ENCODE measurements around the gene THSD8. TPM values are rescaled to one million over a fixed set of nuclear protein-coding genes. Genes with fewer than 3 reads are reported as not detected.
A peak's percentile ranks its signal among the peaks of the same experiment; 100 is the strongest.

THSD8 gene
- total and polyA plus RNA-seq, 4 donors = 1.2 to 2.5 TPM; not detected in 2

DNA sequence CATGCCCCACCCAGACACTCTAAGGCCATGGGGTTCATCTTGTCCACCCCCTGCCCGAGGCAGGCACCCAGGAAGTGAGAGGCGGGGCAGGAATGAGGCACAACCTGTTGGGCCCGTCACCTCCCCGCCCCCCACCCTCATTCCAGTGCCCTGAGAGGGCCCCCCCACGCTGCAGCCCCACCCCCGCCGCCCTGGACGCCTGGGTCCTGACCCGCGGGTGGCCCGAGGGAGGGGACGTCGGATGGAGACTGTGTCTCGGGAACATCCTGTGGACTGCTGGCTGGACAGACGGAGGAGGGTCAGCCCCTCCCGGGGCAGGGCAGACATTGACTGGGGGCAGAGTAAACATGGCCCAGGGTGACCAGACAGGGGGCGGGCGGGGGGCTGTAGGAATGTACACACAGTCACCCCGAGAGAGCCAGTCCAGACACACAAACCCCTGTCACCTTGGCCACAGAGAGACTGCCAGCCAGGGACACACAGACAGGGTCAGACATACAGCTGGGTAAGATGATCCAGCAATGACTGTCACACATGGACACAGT, 17.9 kb upstream of the THSD8 start:
- WGBS, 2 donors = 9 to 10% methylated on average over 16 to 19 of the region's 19 CpGs
- intact Hi-C loops (cut with DNase I) = no loop called here
- Histone ChIP-seq H3K4me3 (ENCODE audit: low read length in 2 of 2) (no peak overlapping the region), H3K9me3 (ENCODE audit: control insufficient read depth, low read length) (no peaks in the 10 kb centered on the region), H3K36me3 (ENCODE audit: control insufficient read depth in 1 of 2, insufficient read depth in 2 of 2, low read length in 1 of 2) (no peaks in the 10 kb centered on the region), H3K27ac (ENCODE audit: low read depth in 1 of 2, low read length in 2 of 2) (peak overlapping the region; percentile 31 to 93), H3K4me1 (ENCODE audit: control insufficient read depth in 1 of 2, insufficient read depth in 2 of 2, low read length in 2 of 2) (no peaks in the 10 kb centered on the region), H3K27me3 (ENCODE audit: control insufficient read depth in 1 of 2, insufficient read depth in 2 of 2, low read length in 1 of 2) (no peaks in the 10 kb centered on the region)
- ATAC-seq (ENCODE audit: low FRiP score) = no peak
- peak; percentile 79 to 87 for DNase-seq

DNA sequence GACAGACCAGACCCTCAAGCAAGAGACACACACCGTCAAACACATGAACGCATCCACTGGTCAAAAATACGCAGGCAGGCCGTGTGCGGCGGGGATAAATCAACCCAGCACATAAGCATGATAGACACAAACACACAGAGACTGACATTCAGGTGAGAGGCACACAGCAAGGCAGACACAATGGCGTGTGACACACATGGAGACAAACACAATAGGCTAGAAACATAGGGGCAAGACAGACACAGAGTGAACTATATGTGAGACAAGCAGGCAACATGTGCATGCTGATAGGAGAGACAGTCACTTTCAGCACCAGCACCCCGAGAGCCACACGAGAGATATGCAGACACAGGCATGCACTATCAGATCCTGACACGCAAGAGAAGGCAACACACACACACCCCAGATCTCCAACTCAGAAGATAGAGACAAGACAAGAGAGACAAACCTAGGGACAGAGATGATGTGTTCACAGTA, 17.4 kb upstream of the THSD8 start:
- 53 to 57% methylated on average over 10 of the region's 10 CpGs for WGBS, 2 donors
- no peaks in the 10 kb centered on the region for H3K36me3 ChIP-seq (ENCODE audit: control insufficient read depth in 1 of 2, insufficient read depth in 2 of 2, low read length in 1 of 2)
- ATAC-seq (ENCODE audit: low FRiP score) = no peak
- no peaks in the 10 kb centered on the region for H3K4me1 ChIP-seq (ENCODE audit: control insufficient read depth in 1 of 2, insufficient read depth in 2 of 2, low read length in 2 of 2)
- H3K4me3 ChIP-seq (ENCODE audit: low read length in 2 of 2) = no peak overlapping the region
- intact Hi-C loops (cut with DNase I) = no loop called here
- H3K27me3 ChIP-seq (ENCODE audit: control insufficient read depth in 1 of 2, insufficient read depth in 2 of 2, low read length in 1 of 2) = no peaks in the 10 kb centered on the region
- no peak for DNase-seq
- no peaks in the 10 kb centered on the region for H3K9me3 ChIP-seq (ENCODE audit: control insufficient read depth, low read length)
- peak overlapping the region in 1 of 2 donors; percentile 93 for H3K27ac ChIP-seq (ENCODE audit: low read depth in 1 of 2, low read length in 2 of 2)

DNA sequence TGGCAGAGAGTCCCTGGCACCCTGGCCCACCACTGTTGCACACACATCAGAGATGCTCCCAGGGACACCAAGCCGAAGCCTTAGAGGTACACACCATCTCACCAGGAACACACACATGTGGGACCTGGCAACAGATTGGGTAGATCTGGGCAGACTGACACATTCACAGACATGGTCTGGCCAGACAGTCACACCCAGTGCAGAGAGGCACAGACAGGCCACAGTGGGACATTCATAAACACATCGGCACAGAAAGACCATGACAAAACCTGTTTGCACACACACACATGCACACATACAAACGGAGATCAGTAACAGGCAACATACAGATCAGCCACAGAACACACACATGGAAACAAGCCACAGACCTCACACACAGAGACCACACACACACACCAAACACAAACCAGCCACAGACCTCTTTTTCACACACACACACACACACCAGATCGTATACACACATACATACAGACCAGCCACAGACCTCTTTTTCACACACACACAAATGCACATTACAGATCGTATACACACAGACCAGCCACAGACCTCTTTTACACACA, 16.9 kb upstream of the THSD8 start:
- intact Hi-C loops (cut with DNase I) = no loop called here
- H3K4me3 ChIP-seq (ENCODE audit: low read length in 2 of 2) = no peak overlapping the region
- WGBS, 2 donors = 43 to 48% methylated on average over 5 of the region's 5 CpGs
- no peaks in the 10 kb centered on the region for H3K4me1 ChIP-seq (ENCODE audit: control insufficient read depth in 1 of 2, insufficient read depth in 2 of 2, low read length in 2 of 2)
- DNase-seq (no peak), ATAC-seq (ENCODE audit: low FRiP score) (no peak)
- H3K36me3 ChIP-seq (ENCODE audit: control insufficient read depth in 1 of 2, insufficient read depth in 2 of 2, low read length in 1 of 2) = no peaks in the 10 kb centered on the region
- no peaks in the 10 kb centered on the region for H3K9me3 ChIP-seq (ENCODE audit: control insufficient read depth, low read length)
- H3K27me3 ChIP-seq (ENCODE audit: control insufficient read depth in 1 of 2, insufficient read depth in 2 of 2, low read length in 1 of 2) = no peaks in the 10 kb centered on the region
- peak overlapping the region in 1 of 2 donors; percentile 93 for H3K27ac ChIP-seq (ENCODE audit: low read depth in 1 of 2, low read length in 2 of 2)

DNA sequence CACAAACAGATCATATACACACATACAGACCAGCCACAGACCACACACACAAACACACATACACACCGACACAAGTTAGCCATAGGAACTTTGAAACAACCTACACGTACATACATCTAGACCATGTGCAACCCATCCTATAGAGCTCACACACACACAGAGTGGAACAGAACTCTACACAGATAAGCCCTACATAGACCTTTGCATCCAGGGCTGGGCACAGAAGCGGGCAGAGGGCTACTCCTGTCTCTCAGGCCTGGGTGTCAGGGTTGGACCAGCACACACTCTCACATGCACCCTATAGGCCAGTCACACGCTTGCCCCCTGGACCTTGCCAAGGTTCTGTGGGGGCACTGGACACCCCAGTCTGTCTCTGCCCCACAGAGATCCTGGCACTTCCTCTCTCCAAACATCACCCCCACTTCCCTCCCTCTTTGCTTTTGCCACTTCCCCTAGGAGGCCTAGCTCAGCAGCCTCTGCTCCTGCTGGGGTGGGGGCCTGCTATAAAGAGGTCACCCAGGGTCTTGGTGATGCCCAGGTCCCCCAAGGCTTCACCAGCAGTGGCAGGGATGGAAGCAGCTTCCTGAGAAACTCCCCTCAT, 16.3 kb upstream of the THSD8 start:
- Histone ChIP-seq H3K4me3 (ENCODE audit: low read length in 2 of 2) (no peak overlapping the region), H3K36me3 (ENCODE audit: control insufficient read depth in 1 of 2, insufficient read depth in 2 of 2, low read length in 1 of 2) (no peaks in the 10 kb centered on the region), H3K4me1 (ENCODE audit: control insufficient read depth in 1 of 2, insufficient read depth in 2 of 2, low read length in 2 of 2) (no peaks in the 10 kb centered on the region), H3K9me3 (ENCODE audit: control insufficient read depth, low read length) (no peaks in the 10 kb centered on the region), H3K27ac (ENCODE audit: low read depth in 1 of 2, low read length in 2 of 2) (peak overlapping the region; percentile 78 to 93), H3K27me3 (ENCODE audit: control insufficient read depth in 1 of 2, insufficient read depth in 2 of 2, low read length in 1 of 2) (no peaks in the 10 kb centered on the region)
- intact Hi-C loops (cut with DNase I) = no loop called here
- DNase-seq = peak in 1 of 2 donors; percentile 73
- no peak for ATAC-seq (ENCODE audit: low FRiP score)
- WGBS, 2 donors = 59 to 67% methylated on average over 4 of the region's 4 CpGs

DNA sequence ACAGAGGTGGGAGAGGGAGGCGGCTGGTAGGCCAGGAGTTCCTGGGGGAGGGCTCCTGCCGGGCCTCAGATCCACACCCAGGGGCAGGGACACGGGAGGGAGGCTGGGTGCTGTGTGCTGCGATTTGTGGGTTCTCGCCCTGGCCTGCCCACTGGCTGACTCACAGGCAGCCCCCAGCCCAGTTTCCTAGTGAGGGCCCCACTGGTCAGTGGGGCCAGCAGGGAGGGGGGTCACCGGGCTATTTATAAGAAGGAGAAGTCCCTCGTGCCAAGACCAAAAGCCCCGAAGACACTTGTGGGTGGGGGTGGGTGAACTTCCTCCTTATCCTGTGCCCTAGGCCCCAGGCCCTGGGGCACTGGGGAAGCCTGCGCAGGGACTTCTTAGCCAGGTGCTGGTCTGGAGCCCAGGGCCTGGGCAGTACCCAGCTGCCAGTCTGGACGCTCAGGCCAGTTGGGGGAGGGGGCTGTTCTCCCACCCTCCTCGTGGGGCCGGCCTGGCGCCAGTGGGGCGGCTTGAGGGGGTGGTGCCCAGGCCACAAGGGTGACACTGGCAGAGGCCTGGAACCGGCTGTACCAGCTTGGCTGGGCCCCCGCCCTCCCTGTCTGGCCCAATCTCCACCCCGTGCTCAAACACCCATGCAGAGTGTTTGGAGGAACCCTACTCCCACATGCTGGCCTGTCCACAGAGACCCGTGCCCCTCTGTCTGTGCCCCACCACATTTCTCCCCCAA, 15.6 kb upstream of the THSD8 start:
- intact Hi-C loops (cut with DNase I) = no loop called here
- Histone ChIP-seq H3K9me3 (ENCODE audit: control insufficient read depth, low read length) (no peaks in the 10 kb centered on the region), H3K36me3 (ENCODE audit: control insufficient read depth in 1 of 2, insufficient read depth in 2 of 2, low read length in 1 of 2) (no peaks in the 10 kb centered on the region), H3K4me1 (ENCODE audit: control insufficient read depth in 1 of 2, insufficient read depth in 2 of 2, low read length in 2 of 2) (no peaks in the 10 kb centered on the region), H3K27ac (ENCODE audit: low read depth in 1 of 2, low read length in 2 of 2) (peak overlapping the region; percentile 78 to 93), H3K4me3 (ENCODE audit: low read length in 2 of 2) (no peak overlapping the region), H3K27me3 (ENCODE audit: control insufficient read depth in 1 of 2, insufficient read depth in 2 of 2, low read length in 1 of 2) (peaks cover 0 to under 1% of the 10 kb centered on the region in 2 donors)
- ATAC-seq (ENCODE audit: low FRiP score) (no peak), DNase-seq (peak; percentile 87 to 90)
- WGBS, 2 donors = 9 to 10% methylated on average over 16 to 18 of the region's 18 CpGs

DNA sequence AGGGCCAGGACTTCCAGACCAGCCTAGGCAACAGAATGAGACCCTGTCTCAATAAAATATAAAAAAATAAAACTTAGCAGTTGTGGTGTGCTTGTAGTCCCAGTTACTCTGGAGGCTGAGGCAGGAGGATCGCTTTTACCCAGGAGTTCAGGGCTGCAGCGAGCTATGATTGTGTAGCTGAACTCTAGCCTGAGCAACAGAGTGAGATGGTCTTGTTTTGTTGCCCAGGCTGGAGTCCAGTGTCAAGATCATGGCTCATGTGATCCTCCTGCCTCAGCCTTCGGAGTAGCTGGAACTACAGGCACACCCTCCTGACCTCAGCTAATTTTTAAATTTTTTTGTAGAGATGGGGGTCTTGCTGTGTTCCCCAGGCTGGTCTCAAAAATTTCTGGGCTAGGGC, 14.9 kb upstream of the THSD8 start:
- H3K27me3 ChIP-seq (ENCODE audit: control insufficient read depth in 1 of 2, insufficient read depth in 2 of 2, low read length in 1 of 2) = peaks cover 0 to 2% of the 10 kb centered on the region in 2 donors
- intact Hi-C loops (cut with DNase I) = no loop called here
- no peak for DNase-seq
- no peaks in the 10 kb centered on the region for H3K9me3 ChIP-seq (ENCODE audit: control insufficient read depth, low read length)
- 71 to 75% methylated on average over 3 of the region's 3 CpGs for WGBS, 2 donors
- no peaks in the 10 kb centered on the region for H3K36me3 ChIP-seq (ENCODE audit: control insufficient read depth in 1 of 2, insufficient read depth in 2 of 2, low read length in 1 of 2)
- no peaks in the 10 kb centered on the region for H3K4me1 ChIP-seq (ENCODE audit: control insufficient read depth in 1 of 2, insufficient read depth in 2 of 2, low read length in 2 of 2)
- H3K4me3 ChIP-seq (ENCODE audit: low read length in 2 of 2) = no peak overlapping the region
- ATAC-seq (ENCODE audit: low FRiP score) = no peak
- H3K27ac ChIP-seq (ENCODE audit: low read depth in 1 of 2, low read length in 2 of 2) = peak overlapping the region; percentile 0 to 93

DNA sequence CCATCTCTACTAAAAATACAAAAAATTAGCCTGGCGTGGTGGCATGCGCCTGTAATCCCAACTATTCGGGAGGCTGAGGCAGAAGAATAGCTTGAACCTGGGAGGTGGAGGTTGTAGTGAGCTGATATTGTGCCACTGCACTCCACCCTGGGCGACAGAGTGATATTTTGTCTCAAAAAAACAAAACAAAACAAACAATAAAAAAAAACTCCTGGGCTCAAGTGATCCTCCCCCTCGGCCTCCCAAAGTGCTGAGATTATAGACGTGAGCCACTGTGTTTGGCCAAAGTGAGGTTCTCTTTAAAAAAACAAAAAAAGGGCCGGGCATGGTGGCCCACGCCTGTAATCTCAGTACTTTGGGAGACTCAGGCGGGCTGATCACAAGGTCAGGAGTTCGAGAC, 14.4 kb upstream of the THSD8 start:
- no peaks in the 10 kb centered on the region for H3K36me3 ChIP-seq (ENCODE audit: control insufficient read depth in 1 of 2, insufficient read depth in 2 of 2, low read length in 1 of 2)
- H3K4me1 ChIP-seq (ENCODE audit: control insufficient read depth in 1 of 2, insufficient read depth in 2 of 2, low read length in 2 of 2) = no peaks in the 10 kb centered on the region
- ATAC-seq (ENCODE audit: low FRiP score) (no peak), DNase-seq (no peak)
- peak overlapping the region in 1 of 2 donors; percentile 93 for H3K27ac ChIP-seq (ENCODE audit: low read depth in 1 of 2, low read length in 2 of 2)
- WGBS, 2 donors = 65 to 69% methylated on average over 10 of the region's 10 CpGs
- no peak overlapping the region for H3K4me3 ChIP-seq (ENCODE audit: low read length in 2 of 2)
- intact Hi-C loops (cut with DNase I) = no loop called here
- H3K27me3 ChIP-seq (ENCODE audit: control insufficient read depth in 1 of 2, insufficient read depth in 2 of 2, low read length in 1 of 2) = peaks cover 0 to 2% of the 10 kb centered on the region in 2 donors
- H3K9me3 ChIP-seq (ENCODE audit: control insufficient read depth, low read length) = no peaks in the 10 kb centered on the region

DNA sequence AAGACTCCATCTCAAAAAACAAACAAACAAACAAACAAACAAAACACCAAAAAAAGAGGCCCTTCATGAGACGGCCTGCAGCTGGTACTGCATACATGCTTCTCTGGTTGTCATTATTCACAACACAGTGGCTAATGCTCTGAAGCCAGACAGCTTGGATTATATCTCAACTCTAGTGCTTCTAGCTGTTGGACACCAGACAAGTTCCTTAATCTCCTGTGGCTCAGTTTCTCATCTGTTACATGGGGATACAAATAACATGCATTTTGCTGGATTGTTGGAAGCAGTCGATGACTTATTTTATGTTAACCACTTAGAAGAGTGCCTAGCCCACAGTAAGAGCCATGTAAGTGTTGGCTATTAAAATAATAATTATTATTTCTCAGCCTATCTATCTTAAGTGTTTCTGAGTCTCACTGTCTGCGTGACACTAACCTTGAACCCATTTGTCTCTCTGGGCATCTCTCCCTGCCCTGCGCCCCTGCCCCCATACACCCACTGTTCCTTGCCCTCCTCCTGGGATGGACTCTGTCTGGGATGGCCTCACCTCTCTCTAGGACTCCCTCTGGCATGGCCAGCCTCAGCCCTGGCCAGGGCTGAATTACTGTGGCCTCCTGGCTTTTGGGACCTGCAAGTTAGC, 13.7 kb upstream of the THSD8 start:
- Histone ChIP-seq H3K27me3 (ENCODE audit: control insufficient read depth in 1 of 2, insufficient read depth in 2 of 2, low read length in 1 of 2) (peaks cover 0 to 2% of the 10 kb centered on the region in 2 donors), H3K4me3 (ENCODE audit: low read length in 2 of 2) (no peak overlapping the region), H3K9me3 (ENCODE audit: control insufficient read depth, low read length) (no peaks in the 10 kb centered on the region), H3K36me3 (ENCODE audit: control insufficient read depth in 1 of 2, insufficient read depth in 2 of 2, low read length in 1 of 2) (no peaks in the 10 kb centered on the region), H3K4me1 (ENCODE audit: control insufficient read depth in 1 of 2, insufficient read depth in 2 of 2, low read length in 2 of 2) (no peaks in the 10 kb centered on the region), H3K27ac (ENCODE audit: low read depth in 1 of 2, low read length in 2 of 2) (peak overlapping the region in 1 of 2 donors; percentile 95)
- ATAC-seq (ENCODE audit: low FRiP score) (no peak), DNase-seq (no peak)
- intact Hi-C loops (cut with DNase I) = no loop called here
- 32 to 37% methylated on average over 4 of the region's 4 CpGs for WGBS, 2 donors
